Sigmoid colon (tissue), 7 donors: ENCODE measurements around the gene MTR. TPM values are rescaled to one million over a fixed set of nuclear protein-coding genes. Genes with fewer than 3 reads are reported as not detected.

ENCODE experiments used
- DNase-seq: peaks from one replicate; pipeline ENCODE4 v3.0.0-alpha.2; 2019
- H3K27ac ChIP-seq, 4 donors: fragments of 200-600 bp; sonication (generic); one replicate each; pipeline ENCODE4 v1.5.1; 2016 to 2019; ENCODE audit warnings: mild to moderate bottlenecking in 1 of 4
- H3K27me3 ChIP-seq, 3 donors: fragments of 200-600 bp; sonication (generic); one replicate each; pipeline ENCODE4 v1.5.1; 2019; ENCODE audit warnings: mild to moderate bottlenecking in 1 of 3
- H3K36me3 ChIP-seq, 4 donors: fragments of 200-600 bp; sonication (generic); one replicate each; pipeline ENCODE4 v1.5.1; 2016 to 2019
- H3K4me1 ChIP-seq, 4 donors: fragments of 200-600 bp; sonication (generic); one replicate each; pipeline ENCODE4 v1.5.1; 2017 to 2019
- H3K4me3 ChIP-seq, 4 donors: fragments of 200-600 bp; sonication (generic); one replicate each; pipeline ENCODE4 v1.5.1; 2017 to 2019; ENCODE audit warnings: mild to moderate bottlenecking in 2 of 4, moderate library complexity in 1 of 4
- H3K9me3 ChIP-seq, 4 donors: fragments of 200-600 bp in 3 of 4; sonication (generic) in 3 of 4; one replicate each; pipeline versions ENCODE4 v1.5.1 to v1.6.1; 2013 to 2019
- CTCF ChIP-seq, 4 experiments: fragments of 450-650 bp in 3 of 4; fragments of 200-600 bp in 1 of 4; IDR thresholded peaks; one replicate each; pipeline ENCODE4 v1.5.1; 2016 to 2019; ENCODE audit warnings: antibody characterized with exemption in 4 of 4, mild to moderate bottlenecking in 3 of 4, moderate library complexity in 2 of 4
- EP300 ChIP-seq, 4 donors: sonication (generic); formaldehyde crosslinking; IDR thresholded peaks; one replicate each; pipeline ENCODE4 v1.6.1; 2017; ENCODE audit warnings: antibody characterized with exemption in 4 of 4
- POLR2A ChIP-seq, 2 donors: fragments of 450-650 bp; IDR thresholded peaks; one replicate each; pipeline ENCODE4 v1.6.1; 2016; ENCODE audit warnings: antibody characterized with exemption in 2 of 2, mild to moderate bottlenecking in 2 of 2, moderate library complexity in 2 of 2
- POLR2AphosphoS5 ChIP-seq, 4 donors: sonication (generic); formaldehyde crosslinking; IDR thresholded peaks; one replicate each; pipeline ENCODE4 v1.6.1; 2017; ENCODE audit warnings: antibody characterized with exemption in 4 of 4
- WGBS, 2 donors: extraction: QIAGEN DNeasy Blood & Tissue Kit; methylation state at CpG; one replicate each; pipeline ENCODE4 v1.1.7; 2013; 5-methylcytosine and 5-hydroxymethylcytosine counted together
- intact Hi-C: fragments of 100-400 bp; cut with DNase I; formaldehyde crosslinking; loops from one replicate; pipeline ENCODE4 v1.15.1; 2023
- polyA plus RNA-seq, 3 donors: library from polyadenylated mRNA; stranded (reverse); fragments of 200-250 nt; gene quantifications; one replicate each; pipeline ENCODE4 v1.2.3, GENCODE V29; 2013
- total RNA-seq, 4 donors: library from RNA; depleted of rRNA; stranded (reverse); fragments of >200 nt; gene quantifications; one replicate each; pipeline ENCODE4 v1.1.0, GENCODE V29; 2016
- donor health status: healthy with polysubstance abuse.
- donor health status: Bipolar disorder and iron deficiency.
- donor health status: healthy.

MTR gene
- total and polyA plus RNA-seq, 7 donors, result 1.2 to 38.4 (median 28.2) TPM

GRCh38 chr1:236921610-236922009 lies 126.5 kb downstream of the MTR start:
- TF ChIP-seq POLR2AphosphoS5 (IDR thresholded peaks at IDR 0.05), result no peak
- TF ChIP-seq CTCF (IDR thresholded peaks at IDR 0.05), result no peak
- no peak for TF ChIP-seq EP300 (IDR thresholded peaks at IDR 0.05)
- no peak for TF ChIP-seq POLR2A (IDR thresholded peaks at IDR 0.05)
- Histone ChIP-seq H3K27me3 (no peaks in the 10 kb centered on the region), H3K4me1 (no peaks in the 10 kb centered on the region), H3K4me3 (no peak overlapping the region), H3K36me3 (no peaks in the 10 kb centered on the region), H3K27ac (no peak overlapping the region), H3K9me3 (no peaks in the 10 kb centered on the region)
- 94 to 98% methylated on average over 3 of the region's 3 CpGs for WGBS, 2 donors
- no peak for DNase-seq
- intact Hi-C loops, result no loop called here

- H3K27ac ChIP-seq, result no peak overlapping the region
Measured at GRCh38 chr1:236922190-236922589, 127.1 kb downstream of the MTR start.

GRCh38 chr1:236925386-236925785 lies 130.3 kb downstream of the MTR start:
- intact Hi-C loops, result no loop called here
- no peak for DNase-seq
- H3K4me1 ChIP-seq, result no peaks in the 10 kb centered on the region
- WGBS, 2 donors, result 82 to 86% methylated on average over 4 of the region's 4 CpGs
- no peak overlapping the region for H3K27ac ChIP-seq
- TF ChIP-seq EP300 (IDR thresholded peaks at IDR 0.05) (no peak), POLR2A (IDR thresholded peaks at IDR 0.05) (no peak), POLR2AphosphoS5 (IDR thresholded peaks at IDR 0.05) (no peak), CTCF (IDR thresholded peaks at IDR 0.05) (no peak)
- no peak overlapping the region for H3K4me3 ChIP-seq
- no peaks in the 10 kb centered on the region for H3K9me3 ChIP-seq
- no peaks in the 10 kb centered on the region for H3K27me3 ChIP-seq
- H3K36me3 ChIP-seq, result no peaks in the 10 kb centered on the region

More at GRCh38 chr1:236922190-236922589, 127.1 kb downstream of the MTR start:
- no peak for TF ChIP-seq EP300 (IDR thresholded peaks at IDR 0.05)
- TF ChIP-seq POLR2AphosphoS5 (IDR thresholded peaks at IDR 0.05), result no peak
- TF ChIP-seq CTCF (IDR thresholded peaks at IDR 0.05), result no peak
- TF ChIP-seq POLR2A (IDR thresholded peaks at IDR 0.05), result no peak
- intact Hi-C loops, result no loop called here
- DNase-seq, result no peak
- H3K36me3 ChIP-seq, result no peaks in the 10 kb centered on the region
- H3K4me1 ChIP-seq, result no peaks in the 10 kb centered on the region
- H3K9me3 ChIP-seq, result no peaks in the 10 kb centered on the region
- no peak overlapping the region for H3K4me3 ChIP-seq
- no peaks in the 10 kb centered on the region for H3K27me3 ChIP-seq
- 84 to 94% methylated on average over 2 of the region's 2 CpGs for WGBS, 2 donors

GRCh38 chr1:236930503-236930902 lies 135.4 kb downstream of the MTR start:
- no peaks in the 10 kb centered on the region for H3K4me1 ChIP-seq
- intact Hi-C loops, result no loop called here
- no peak overlapping the region for H3K27ac ChIP-seq
- DNase-seq, result no peak
- no peaks in the 10 kb centered on the region for H3K36me3 ChIP-seq
- H3K9me3 ChIP-seq, result no peaks in the 10 kb centered on the region
- no peaks in the 10 kb centered on the region for H3K27me3 ChIP-seq
- TF ChIP-seq EP300 (IDR thresholded peaks at IDR 0.05) (no peak), CTCF (IDR thresholded peaks at IDR 0.05) (no peak), POLR2A (IDR thresholded peaks at IDR 0.05) (no peak), POLR2AphosphoS5 (IDR thresholded peaks at IDR 0.05) (no peak)
- WGBS, 2 donors, result 80 to 90% methylated on average over 4 of the region's 4 CpGs
- H3K4me3 ChIP-seq, result no peak overlapping the region

- H3K4me1 ChIP-seq, result peaks cover 0 to 9% (median 2%) of the 10 kb centered on the region in 4 donors
- H3K27ac ChIP-seq, result peak overlapping the region in 2 of 4 donors; percentile 35 to 43
- no peaks in the 10 kb centered on the region for H3K36me3 ChIP-seq
- TF ChIP-seq POLR2A (IDR thresholded peaks at IDR 0.05), result no peak
- no peak for TF ChIP-seq POLR2AphosphoS5 (IDR thresholded peaks at IDR 0.05)
- no peak for TF ChIP-seq CTCF (IDR thresholded peaks at IDR 0.05)
- TF ChIP-seq EP300 (IDR thresholded peaks at IDR 0.05), result no peak
- intact Hi-C loops, result no loop called here
- no peaks in the 10 kb centered on the region for H3K9me3 ChIP-seq
- 76 to 86% methylated on average over 5 of the region's 5 CpGs for WGBS, 2 donors
- H3K27me3 ChIP-seq, result no peaks in the 10 kb centered on the region
- no peak for DNase-seq
- H3K4me3 ChIP-seq, result no peak overlapping the region
Measured at GRCh38 chr1:236938760-236939159, 143.7 kb downstream of the MTR start.
